Activated naive CD8-positive, alpha-beta T cell treated with anti-CD3 and anti-CD28 coated beads for 36 hours (primary cell): ENCODE measurements around the gene CLEC4E. TPM values are rescaled to one million over a fixed set of nuclear protein-coding genes. Genes with fewer than 3 reads are reported as not detected.
"Not testable (repeated sequence)": the region's sequence is repeated elsewhere in the genome, so short reads cannot be mapped to it uniquely, and the experiment has no call there.

ENCODE experiments used
- DNase-seq: peaks from one replicate; pipeline ENCODE4 v3.0.0; 2021
- H3K27ac Mint-ChIP-seq: one replicate; pipeline ENCODE4 v1.8.0; 2022; ENCODE audit warnings: mild to moderate bottlenecking, moderate library complexity, mixed read lengths
- H3K27me3 Mint-ChIP-seq: one replicate; pipeline ENCODE4 v1.8.0; 2022; ENCODE audit warnings: mild to moderate bottlenecking, mixed read lengths
- H3K36me3 Mint-ChIP-seq: one replicate; pipeline ENCODE4 v1.8.0; 2021; ENCODE audit warnings: mild to moderate bottlenecking, mixed read lengths
- H3K4me1 Mint-ChIP-seq: one replicate; pipeline ENCODE4 v1.8.0; 2021; ENCODE audit warnings: mixed read lengths
- H3K4me3 Mint-ChIP-seq: one replicate; pipeline ENCODE4 v1.8.0; 2022; ENCODE audit warnings: mild to moderate bottlenecking, moderate library complexity, mixed read lengths
- H3K9me3 Mint-ChIP-seq: one replicate; pipeline ENCODE4 v1.8.0; 2022; ENCODE audit warnings: mixed read lengths
- total RNA-seq, 2 experiments: library from RNA; stranded (reverse); gene quantifications; one replicate each; pipeline ENCODE4 v1.2.3, GENCODE V29; 2021

The CLEC4E gene
- total RNA-seq, 2 experiments from 2014 or later = not detected

GRCh38 chr12:8554451-8555195 lies 13.9 kb upstream of the CLEC4E start:
- no peak for DNase-seq
- Mint-ChIP-seq H3K36me3 (no peaks in the 10 kb centered on the region), H3K4me3 (no peak overlapping the region), H3K9me3 (no peaks in the 10 kb centered on the region), H3K4me1 (no peaks in the 10 kb centered on the region), H3K27ac (no peak overlapping the region), H3K27me3 (no peaks in the 10 kb centered on the region)

DNA sequence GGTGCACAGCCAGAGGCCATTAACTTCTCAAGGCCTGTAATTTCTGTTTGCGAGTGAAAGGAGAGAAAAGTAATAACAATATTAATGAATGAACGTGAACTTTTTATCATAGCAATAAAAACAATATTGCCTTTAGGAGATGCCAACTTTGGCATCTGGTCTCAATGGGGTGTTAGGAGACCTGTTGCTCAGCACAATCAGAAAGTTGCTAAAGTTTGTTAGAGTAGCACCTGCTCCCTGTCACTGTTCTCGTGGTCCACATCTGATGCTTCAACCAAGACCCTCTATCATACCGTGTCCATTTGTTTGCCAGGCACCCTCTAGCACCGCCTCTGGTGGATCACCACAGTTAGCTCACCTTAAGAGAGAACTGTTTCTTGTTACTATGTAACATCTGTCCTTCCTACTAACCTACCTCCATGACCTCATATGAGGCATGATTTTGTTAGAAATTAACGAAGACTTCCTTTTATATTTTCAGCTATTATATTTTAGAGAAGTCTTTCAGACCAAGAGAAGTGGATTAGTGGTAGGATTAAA lies 12.5 kb upstream of the CLEC4E start:
- Mint-ChIP-seq H3K4me1 (no peaks in the 10 kb centered on the region), H3K27ac (no peak overlapping the region), H3K9me3 (no peaks in the 10 kb centered on the region), H3K27me3 (no peaks in the 10 kb centered on the region), H3K4me3 (no peak overlapping the region), H3K36me3 (no peaks in the 10 kb centered on the region)
- no peak for DNase-seq

- Mint-ChIP-seq H3K4me1 (peaks cover 3% of the 10 kb centered on the region), H3K36me3 (no peaks in the 10 kb centered on the region), H3K27me3 (peaks cover 10% of the 10 kb centered on the region), H3K4me3 (no peak overlapping the region), H3K27ac (no peak overlapping the region), H3K9me3 (no peaks in the 10 kb centered on the region)
- no peak for DNase-seq
Observed at GRCh38 chr12:8549381-8549780, 8.7 kb upstream of the CLEC4E start.

DNA sequence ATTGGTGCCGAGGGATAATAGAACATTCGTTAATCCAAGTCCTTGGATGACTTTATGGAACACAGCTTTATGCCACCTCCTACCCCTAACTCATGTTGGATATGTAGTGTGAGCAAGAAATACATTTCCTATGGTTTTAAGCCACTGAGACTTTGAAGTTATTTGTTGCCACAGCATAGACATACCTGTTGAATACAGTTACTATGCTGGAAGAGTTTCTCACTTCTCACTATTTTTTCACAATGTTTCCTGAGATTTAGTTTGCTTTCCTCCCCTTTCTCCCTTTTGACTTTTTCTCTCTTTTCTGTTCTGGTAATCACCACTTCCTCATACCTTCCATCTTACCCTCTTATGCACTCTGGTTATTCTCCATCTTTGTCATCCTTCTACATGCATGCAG lies 7.5 kb upstream of the CLEC4E start:
- Mint-ChIP-seq H3K27me3 (peaks cover 10% of the 10 kb centered on the region), H3K4me1 (peaks cover 4% of the 10 kb centered on the region), H3K4me3 (no peak overlapping the region), H3K27ac (no peak overlapping the region), H3K9me3 (no peaks in the 10 kb centered on the region), H3K36me3 (no peaks in the 10 kb centered on the region)
- no peak for DNase-seq

DNA sequence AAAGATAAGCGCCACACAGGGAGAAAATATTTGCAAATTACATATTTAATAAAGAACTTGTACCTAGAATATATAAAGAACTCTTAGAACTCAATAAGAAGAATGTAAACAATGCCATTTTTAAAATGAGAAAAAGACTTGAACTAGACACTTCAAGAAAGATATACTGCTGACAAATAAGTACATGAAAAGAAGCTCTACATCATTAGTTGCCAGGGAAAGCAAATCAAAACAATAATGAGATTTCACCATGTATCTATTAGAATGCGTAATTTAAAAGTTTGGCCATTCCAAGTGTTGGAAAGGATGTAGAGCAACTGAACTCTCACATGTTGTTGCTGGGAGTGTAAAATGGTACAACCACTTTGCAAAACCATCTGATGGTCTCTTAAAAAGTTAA lies 6.9 kb upstream of the CLEC4E start:
- no peaks in the 10 kb centered on the region for H3K36me3 Mint-ChIP-seq

GRCh38 chr12:8546591-8546990 lies 5.9 kb upstream of the CLEC4E start:
- H3K4me1 Mint-ChIP-seq = peaks cover 7% of the 10 kb centered on the region
- H3K36me3 Mint-ChIP-seq = no peaks in the 10 kb centered on the region
- H3K4me3 Mint-ChIP-seq = no peak overlapping the region
- no peaks in the 10 kb centered on the region for H3K9me3 Mint-ChIP-seq
- H3K27ac Mint-ChIP-seq = no peak overlapping the region
- H3K27me3 Mint-ChIP-seq = peaks cover 14% of the 10 kb centered on the region
- no peak for DNase-seq

More for the DNA sequence above, 6.9 kb upstream of the CLEC4E start:
- Mint-ChIP-seq H3K9me3 (no peaks in the 10 kb centered on the region), H3K27me3 (peaks cover 10% of the 10 kb centered on the region), H3K4me3 (no peak overlapping the region), H3K27ac (no peak overlapping the region), H3K4me1 (peaks cover 4% of the 10 kb centered on the region)
- DNase-seq = no peak

- peaks cover 37% of the 10 kb centered on the region for H3K27me3 Mint-ChIP-seq
- no peak overlapping the region for H3K27ac Mint-ChIP-seq
- no peaks in the 10 kb centered on the region for H3K9me3 Mint-ChIP-seq
- H3K4me1 Mint-ChIP-seq = peaks cover 14% of the 10 kb centered on the region
- no peaks in the 10 kb centered on the region for H3K36me3 Mint-ChIP-seq
- DNase-seq = peak; percentile 65
- no peak overlapping the region for H3K4me3 Mint-ChIP-seq
Observed at GRCh38 chr12:8544295-8544694, 3.6 kb upstream of the CLEC4E start.

GRCh38 chr12:8541562-8541961 lies 857 bp upstream of the CLEC4E start:
- peaks cover 37% of the 10 kb centered on the region for H3K27me3 Mint-ChIP-seq
- no peak for DNase-seq
- H3K9me3 Mint-ChIP-seq = no peaks in the 10 kb centered on the region
- H3K4me1 Mint-ChIP-seq = peaks cover 14% of the 10 kb centered on the region
- no peaks in the 10 kb centered on the region for H3K36me3 Mint-ChIP-seq
- H3K27ac Mint-ChIP-seq = no peak overlapping the region
- H3K4me3 Mint-ChIP-seq = no peak overlapping the region

DNA sequence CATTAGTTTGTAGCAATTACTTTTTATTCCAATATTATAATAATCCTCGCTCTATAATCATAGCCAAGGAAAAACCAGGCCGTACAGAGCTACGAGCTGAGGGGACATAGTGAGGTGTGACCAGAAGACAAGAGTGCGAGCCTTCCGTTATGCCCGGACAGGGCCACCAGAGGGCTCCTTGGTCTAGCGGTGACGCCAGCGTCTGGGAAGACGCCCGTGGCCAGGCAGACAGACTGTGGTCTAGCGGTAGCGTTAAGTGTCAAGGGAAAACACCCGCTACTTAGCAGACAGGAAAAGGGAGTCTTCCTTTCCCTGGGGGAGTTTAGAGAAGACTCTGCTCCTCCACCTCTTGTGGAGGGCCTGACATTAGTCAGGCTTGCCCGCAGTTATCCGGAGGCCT lies 2.9 kb downstream of the CLEC4E start:
- peaks cover 52% of the 10 kb centered on the region for H3K27me3 Mint-ChIP-seq
- H3K36me3 Mint-ChIP-seq, H3K27ac Mint-ChIP-seq, DNase-seq, H3K4me3 Mint-ChIP-seq, H3K9me3 Mint-ChIP-seq: not testable (repeated sequence)
- H3K4me1 Mint-ChIP-seq = peaks cover 11% of the 10 kb centered on the region

DNA sequence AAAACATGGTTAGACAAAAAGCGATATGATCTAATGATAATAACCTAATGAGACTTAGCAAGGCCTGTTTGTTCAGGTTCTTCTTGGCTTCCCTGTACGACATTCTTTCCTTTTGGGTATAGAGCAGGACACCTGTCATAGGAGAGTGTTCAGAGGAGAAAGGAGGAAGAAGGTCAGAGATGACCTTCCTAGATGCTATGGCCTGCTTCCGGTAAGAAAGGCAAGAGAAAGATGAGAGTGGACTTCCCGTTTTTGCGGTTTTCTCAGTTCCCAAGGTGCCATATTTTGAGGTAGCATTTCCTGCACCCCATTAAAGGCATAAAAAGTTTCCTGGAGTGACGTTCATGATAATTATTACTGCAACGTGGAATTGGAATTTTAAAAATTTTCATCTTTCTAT lies 8.7 kb downstream of the CLEC4E start:
- Mint-ChIP-seq H3K4me1 (no peaks in the 10 kb centered on the region), H3K36me3 (no peaks in the 10 kb centered on the region), H3K4me3 (no peak overlapping the region), H3K27ac (no peak overlapping the region), H3K9me3 (no peaks in the 10 kb centered on the region), H3K27me3 (peaks cover 37% of the 10 kb centered on the region)
- DNase-seq = no peak

DNA sequence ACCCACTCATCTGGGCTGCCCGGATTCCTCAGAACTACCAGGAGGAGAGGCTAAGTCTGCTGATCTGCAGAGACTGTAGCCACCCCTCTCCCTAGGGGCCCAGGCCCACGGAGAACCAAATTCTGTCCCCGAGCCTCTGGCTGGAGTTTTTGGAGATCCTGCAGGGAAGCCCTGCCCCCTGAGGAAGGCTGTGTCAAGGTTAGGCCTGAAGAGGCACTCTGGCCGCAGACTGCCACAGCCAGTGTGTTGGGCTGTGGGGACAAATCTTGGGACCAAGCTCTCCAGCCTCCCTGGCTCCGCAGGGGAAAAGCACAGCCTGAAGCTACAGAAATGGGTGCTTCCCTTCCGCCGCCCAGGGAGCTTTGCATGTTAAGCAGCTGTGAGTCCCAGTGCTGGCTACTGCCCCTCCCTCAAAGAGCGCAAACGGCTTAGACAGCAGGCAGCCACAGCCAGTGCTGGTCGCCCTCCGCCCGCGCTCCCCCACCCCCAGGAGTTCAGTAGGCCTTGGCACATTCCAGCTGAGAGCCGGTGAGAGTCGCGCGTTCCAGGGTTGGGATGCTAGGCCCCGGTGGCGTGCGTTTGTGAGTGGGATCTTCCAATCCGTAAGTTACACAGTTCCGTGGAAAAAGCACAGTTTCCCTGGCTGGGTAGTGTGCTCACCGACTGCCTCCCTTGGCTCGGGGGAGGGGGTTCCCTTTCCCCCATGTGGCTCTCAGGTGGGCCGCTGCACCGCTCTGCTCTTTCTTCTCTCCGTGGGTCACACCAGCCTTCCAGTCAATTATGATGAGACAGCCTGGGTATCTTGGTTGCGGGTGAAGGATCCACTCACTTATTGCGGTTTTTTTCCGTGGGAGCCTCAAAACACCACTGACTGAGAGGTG lies 13.2 kb downstream of the CLEC4E start:
- Mint-ChIP-seq H3K9me3 (peaks cover 7% of the 10 kb centered on the region), H3K27me3 (peaks cover 50% of the 10 kb centered on the region), H3K4me3 (no peak overlapping the region), H3K4me1 (no peaks in the 10 kb centered on the region), H3K27ac (no peak overlapping the region), H3K36me3 (peaks cover 4% of the 10 kb centered on the region)
- DNase-seq = no peak

DNA sequence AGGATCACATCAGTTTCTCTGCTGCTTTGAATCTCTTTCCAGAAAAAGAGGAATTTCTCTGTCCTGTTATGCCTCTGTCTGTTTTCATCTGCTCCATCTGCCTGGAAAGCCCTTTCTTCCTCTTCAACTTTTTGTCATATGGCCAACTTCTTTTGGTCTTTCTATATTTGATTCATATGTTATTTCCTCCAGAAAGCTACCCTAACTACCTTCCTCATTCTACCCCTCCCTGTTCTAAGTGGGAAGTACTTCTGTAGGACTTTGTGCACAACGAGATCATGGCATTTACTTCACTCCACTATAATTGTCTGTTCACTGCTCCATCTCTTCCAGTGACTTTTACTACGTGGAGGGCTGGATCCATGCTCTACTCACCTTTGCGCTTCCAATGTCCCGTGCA lies 21.5 kb downstream of the CLEC4E start:
- H3K27ac Mint-ChIP-seq = no peak overlapping the region
- peaks cover 39% of the 10 kb centered on the region for H3K27me3 Mint-ChIP-seq
- DNase-seq = no peak
- H3K4me1 Mint-ChIP-seq = no peaks in the 10 kb centered on the region
- peaks cover 2% of the 10 kb centered on the region for H3K9me3 Mint-ChIP-seq
- peaks cover 1% of the 10 kb centered on the region for H3K36me3 Mint-ChIP-seq
- no peak overlapping the region for H3K4me3 Mint-ChIP-seq

DNA sequence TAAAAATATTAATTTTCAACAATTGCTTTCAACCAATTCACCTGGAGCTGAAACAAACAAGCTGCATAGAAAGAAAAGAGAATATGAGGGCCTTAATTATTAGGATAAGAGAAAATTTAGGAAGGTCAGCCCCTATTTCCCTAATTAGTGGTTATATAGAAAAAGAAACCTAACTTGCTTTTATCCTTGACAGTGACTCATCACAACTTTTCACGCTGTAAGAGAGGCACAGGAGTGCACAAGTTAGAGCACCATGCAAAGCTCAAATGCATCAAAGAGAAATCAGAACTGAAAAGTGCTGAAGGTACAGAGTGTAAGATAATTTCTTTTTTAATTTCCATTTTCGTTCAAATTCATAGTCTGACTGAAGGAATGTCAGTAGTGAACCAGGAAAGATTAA lies 22.7 kb downstream of the CLEC4E start:
- H3K4me3 Mint-ChIP-seq = no peak overlapping the region
- H3K9me3 Mint-ChIP-seq = no peaks in the 10 kb centered on the region
- no peak overlapping the region for H3K27ac Mint-ChIP-seq
- peaks cover 35% of the 10 kb centered on the region for H3K27me3 Mint-ChIP-seq
- H3K36me3 Mint-ChIP-seq = no peaks in the 10 kb centered on the region
- DNase-seq = no peak
- H3K4me1 Mint-ChIP-seq = peaks cover 3% of the 10 kb centered on the region

DNA sequence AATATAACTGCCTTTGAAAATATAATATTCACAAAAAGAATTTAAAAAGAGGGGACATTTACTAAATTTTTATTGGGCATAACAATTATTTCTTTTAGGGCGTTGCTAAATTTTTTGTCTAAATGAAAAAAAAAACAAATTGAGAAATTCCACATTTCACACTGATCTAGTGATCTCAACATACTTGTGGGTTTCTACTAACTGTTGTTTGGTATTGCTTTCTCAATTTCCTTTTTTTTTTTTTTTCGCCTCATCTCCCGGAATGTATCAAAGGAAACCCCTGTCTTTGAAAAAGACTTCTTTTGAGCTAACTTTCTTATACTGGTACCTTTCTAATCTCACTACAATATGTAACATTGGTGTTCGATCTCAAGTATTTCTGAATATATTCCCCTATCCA lies 27.4 kb downstream of the CLEC4E start, which contains the start of gene CLEC4D:
CLEC4D (plus strand) TSS at position 248 of the 400 bp plus-strand sequence. CDS start 230 bp downstream, outside the sequence.
- H3K27ac Mint-ChIP-seq = no peak within 1 kb of the TSS
- no peak for DNase-seq
- H3K4me3 Mint-ChIP-seq = no peak within 1 kb of the TSS
- peaks cover 3% of the 10 kb centered on the region for H3K4me1 Mint-ChIP-seq
- peaks cover 18% of the 10 kb centered on the region for H3K27me3 Mint-ChIP-seq
- H3K9me3 Mint-ChIP-seq = no peaks in the 10 kb centered on the region
- no peaks in the 10 kb centered on the region for H3K36me3 Mint-ChIP-seq
